ENCODE measurements around the gene IMMP2L.
"Not testable (repeated sequence)": the region's sequence is repeated elsewhere in the genome, so short reads cannot be mapped to it uniquely, and the experiment has no call there.

Gene IMMP2L

DNA sequence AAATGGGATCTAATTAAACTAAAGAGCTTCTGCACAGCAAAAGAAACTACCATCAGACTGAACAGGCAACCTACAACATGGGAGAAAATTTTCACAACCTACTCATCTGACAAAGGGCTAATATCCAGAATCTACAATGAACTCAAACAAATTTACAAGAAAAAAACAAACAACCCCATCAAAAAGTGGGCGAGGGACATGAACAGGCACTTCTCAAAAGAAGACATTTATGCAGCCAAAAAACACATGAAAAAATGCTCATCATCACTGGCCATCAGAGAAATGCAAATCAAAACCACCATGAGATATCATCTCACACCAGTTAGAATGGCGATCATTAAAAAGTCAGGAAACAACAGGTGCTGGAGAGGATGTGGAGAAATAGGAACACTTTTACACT is 111.6 kb downstream of the IMMP2L start:
- not testable (repeated sequence) for DNase-seq

DNA sequence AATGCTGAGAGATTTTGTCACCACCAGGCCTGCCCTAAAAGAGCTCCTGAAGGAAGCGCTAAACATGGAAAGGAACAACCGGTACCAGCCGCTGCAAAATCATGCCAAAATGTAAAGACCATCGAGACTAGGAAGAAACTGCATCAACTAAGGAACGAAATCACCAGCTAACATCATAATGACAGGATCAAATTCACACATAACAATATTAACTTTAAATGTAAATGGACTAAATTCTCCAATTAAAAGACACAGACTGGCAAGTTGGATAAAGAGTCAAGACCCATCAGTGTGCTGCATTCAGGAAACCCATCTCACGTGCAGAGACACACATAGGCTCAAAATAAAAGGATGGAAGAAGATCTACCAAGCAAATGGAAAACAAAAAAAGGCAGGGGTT is 114.8 kb downstream of the IMMP2L start:
- not testable (repeated sequence) for DNase-seq

DNA sequence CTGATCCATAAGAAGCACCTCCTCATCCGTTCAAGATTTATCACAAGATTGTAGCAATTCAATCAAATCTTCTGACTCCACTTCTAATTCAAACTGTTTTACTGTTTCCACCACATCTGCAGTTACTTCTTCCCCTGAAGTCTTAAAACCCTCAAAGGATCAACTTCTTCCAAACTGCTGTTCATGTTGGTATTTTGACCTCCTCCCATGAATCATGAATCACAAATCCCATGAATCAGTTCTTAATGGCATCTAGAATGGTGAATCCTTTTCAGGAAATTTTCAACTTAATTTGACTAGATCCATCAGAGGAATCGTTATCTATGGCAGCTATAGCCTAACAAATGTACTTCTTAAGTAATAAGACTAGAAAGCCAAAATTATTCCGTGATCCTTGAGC is 122.3 kb downstream of the IMMP2L start:
- no peak for DNase-seq

DNA sequence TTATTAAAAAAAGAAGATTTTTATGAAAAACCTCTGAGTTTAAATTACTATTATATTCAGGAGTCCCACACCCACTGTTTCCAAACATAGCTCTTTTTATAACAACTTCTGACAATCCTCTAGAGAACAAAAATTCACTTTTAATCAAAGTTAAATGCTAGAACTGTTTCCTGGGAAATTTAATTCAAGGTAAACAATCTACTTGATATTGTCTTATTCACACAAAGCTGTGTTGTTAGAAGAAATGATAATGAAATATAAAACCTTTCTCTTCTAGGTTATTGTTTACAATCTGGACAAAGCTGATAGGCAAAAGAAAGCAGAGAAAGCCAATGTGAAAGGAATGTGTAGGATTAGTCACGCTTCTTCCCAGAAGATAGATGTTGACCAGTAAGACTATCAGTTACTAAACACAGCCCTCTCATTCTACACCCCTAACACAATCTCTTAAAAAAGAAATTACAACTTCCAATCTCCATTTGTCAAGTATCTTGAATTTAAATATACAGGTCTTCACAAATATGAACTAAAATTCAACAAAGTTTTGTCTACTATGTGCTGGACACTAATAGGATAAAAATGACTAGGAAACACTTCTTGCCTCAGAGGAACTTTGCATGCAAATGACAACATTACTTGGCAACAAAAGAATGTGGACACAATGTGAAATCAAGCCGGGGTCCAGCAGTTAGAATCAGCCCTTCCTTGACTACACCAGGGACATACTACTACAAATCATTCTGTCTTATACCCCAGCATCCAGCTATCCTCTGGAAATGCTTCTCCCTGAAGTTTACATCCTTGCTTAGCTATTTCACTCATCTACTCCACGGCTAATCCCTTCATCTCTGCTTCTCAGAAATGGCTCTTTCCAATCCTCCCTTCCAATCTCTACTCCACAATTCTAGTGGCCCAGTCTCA is 123.7 kb downstream of the IMMP2L start:
- no peak for DNase-seq

DNA sequence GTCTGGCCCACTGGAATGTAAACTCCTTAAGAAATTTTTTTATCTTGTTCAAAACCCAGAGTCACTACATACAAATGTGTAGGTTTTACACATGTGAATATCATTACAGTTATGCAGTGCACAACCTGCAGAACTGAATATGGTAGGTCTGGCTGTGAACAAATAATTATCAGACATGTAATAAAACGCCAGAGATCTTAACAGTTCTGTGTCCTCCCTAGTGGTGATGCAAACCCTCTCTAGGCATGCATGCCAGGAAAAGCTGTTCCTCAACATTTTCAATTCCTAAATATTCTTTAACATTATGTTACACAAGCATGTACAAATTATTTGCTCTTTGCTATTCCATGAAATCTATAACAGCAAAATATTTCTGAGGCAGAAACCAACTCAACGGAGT is 124.6 kb downstream of the IMMP2L start:
- DNase-seq, result no peak

DNA sequence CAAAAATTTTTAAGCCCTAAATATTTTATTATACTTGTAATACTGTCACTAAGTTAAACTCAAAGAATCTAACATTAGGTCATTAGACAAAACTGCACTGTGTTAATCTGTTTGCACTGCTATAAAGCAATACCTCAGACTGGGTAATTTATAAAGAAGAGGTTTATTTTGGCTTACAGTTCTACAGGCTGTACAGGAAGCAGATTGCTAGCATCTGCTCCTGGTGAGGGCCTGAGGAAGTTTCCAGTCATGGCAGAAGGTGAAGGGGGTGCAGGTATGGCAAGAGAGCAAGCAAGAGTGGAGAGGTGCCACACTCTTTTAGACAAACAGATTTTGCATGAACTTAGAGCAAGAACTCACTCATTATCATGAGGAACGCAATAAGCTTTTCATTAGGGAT is 125.7 kb downstream of the IMMP2L start:
- no peak for DNase-seq

DNA sequence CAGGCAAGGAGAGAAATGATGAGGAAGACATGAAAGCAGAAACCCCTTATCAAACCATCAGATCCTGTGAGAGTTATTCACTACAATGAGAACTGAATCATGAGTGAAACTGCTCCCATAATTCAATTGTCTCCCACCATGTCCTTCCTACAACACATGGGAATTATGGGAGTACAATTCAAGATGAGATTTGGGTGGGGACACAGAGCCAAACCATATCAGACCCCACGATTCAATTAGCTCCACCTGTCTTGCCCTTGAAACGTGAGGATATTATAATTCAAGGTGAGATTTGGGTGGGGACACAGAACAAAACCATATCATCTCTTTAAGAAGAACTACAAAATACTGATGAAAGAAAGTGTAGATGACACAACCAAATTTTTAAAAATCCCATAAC is 128.9 kb downstream of the IMMP2L start:
- no peak for DNase-seq

DNA sequence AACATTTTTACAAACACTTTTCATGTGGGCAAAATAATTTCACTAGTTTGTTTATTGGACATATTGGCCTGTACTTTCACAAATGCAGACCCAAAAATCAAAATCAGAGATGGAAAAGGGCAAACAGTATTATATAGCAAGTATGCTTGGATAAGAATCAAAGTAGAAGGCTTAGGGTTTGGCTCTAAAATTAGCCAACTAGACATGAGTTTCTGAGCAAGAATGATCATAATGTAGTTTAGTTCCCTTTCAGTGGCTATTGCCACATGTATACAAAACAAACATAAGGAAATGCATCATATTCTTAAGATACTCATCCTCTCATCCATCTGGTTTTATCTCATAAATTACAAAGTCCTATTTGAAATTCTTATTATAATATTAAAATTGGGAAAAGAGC is 132.5 kb downstream of the IMMP2L start:
- DNase-seq, result no peak

DNA sequence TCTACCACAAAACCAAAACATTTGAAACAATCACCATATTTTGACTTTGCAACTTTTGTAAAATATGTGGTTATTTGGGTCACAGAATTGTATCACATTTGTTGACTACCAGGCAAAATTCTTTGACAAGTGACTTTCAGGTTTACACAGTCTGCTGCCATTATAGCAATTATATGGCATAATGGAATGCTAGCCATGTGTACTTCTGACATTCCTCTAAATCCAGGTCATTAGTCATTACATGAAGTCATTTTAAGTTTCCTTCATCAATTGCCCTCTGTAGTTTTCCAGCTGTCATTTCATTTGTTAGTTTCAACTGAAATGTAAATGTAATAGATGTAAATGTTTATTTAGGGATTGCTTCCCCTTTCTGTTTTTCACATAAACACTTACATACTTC is 137.5 kb downstream of the IMMP2L start:
- no peak for DNase-seq

DNA sequence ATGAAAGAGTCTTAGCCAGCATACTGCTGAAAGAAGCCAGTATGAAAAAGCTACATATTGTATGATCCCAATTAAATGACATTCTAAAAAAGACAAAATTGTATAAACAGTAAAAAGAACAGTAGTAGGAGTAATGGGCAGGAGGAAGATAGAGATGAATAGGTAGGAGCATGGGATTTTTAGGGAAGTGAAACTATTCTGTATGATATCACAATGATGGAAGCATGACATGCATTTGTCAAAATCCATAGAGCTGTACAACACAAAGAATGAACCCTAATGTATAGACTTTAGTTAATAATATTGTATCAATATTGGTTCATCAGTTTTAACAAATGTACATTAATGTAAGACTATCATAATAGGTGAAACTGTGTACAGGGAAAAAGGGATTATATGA is 147.9 kb downstream of the IMMP2L start:
- DNase-seq, result no peak

DNA sequence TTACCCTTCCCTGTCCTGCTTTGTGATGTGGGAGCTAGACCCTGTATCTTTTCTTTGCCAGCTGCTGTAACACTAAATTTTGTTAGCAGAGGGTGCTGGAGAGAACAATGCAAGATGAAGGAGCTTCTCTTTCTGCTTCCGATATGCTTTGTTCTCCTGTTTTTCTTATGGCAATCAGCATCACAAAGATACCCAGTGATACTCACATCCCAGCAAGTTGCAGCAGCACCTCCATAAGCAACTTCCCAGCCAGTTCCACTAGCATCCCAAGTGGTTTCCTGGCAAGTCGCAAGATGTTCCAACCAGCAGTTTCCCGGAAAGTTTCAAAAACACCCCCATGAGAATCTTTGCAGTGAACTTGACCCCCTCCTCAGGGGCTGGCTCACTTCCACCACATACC is 148.6 kb downstream of the IMMP2L start:
- no peak for DNase-seq

DNA sequence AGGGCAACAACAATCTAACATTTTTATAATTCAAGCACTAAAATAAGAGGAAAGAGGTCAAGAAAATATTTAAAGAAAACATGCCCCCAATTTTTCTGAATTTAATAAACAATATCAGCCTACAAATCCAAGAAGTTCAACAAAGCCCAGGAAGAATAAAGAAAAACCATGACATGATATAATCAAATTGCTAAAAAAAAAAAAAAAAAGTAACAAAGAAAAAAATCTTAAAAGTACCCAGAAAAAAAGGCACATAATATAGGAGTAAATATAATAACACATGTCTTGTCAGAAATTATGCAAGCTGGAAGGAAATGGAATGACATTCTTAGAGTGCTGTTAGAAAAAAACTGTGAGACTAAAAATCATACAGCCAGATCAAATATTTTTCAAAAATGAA is 151.4 kb downstream of the IMMP2L start:
- no peak for DNase-seq

DNA sequence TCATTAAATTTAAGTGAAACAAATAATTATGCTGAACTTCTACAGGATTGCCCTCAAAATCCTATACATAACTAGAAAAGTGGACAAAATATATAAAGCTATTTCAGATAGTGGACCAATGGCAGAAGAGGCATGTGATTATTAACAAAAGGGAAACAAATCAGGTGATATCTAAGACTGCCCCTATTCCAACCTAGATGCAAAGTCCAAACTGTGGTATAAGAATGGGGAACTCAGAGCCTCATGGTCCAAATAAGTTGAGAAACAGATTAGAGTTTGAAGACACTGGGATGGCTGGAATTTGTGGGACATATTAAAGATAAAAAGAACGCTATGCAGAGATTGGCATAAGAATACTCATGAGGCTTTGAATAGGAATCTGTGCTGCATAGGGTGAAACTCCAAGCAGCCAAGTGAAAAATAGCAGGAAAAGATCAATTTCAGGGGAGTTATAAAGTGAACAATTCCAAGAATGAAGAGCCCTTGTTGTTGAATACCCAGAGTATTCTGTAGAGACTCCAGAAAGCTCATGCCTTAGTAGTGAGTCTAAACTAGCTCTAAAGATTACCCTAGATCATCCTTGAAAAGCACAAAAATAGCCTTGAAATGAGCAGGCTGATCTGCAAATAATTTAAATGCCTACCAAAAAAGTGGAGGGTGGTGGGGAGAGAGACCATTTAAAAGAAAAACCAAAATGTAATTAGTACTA is 152.4 kb downstream of the IMMP2L start:
- no peak for DNase-seq

DNA sequence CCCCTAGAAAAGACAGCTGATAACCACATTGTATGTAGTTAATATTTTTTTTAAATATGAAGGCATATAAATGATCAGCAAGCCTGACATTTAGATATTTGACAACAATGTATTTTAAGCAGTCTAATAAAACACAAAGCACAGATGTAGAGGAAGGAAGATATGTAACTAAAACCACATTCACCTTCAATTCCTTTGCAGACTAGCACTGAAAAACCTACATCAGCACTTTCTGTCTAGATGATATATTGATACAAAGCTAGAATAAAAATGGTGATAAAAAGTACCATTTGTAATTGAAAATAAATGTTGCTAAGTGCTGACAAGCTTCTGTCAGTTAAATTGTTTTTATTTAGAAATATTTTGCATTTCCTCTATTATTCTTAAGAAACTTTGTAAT is 153.6 kb downstream of the IMMP2L start:
- no peak for DNase-seq

DNA sequence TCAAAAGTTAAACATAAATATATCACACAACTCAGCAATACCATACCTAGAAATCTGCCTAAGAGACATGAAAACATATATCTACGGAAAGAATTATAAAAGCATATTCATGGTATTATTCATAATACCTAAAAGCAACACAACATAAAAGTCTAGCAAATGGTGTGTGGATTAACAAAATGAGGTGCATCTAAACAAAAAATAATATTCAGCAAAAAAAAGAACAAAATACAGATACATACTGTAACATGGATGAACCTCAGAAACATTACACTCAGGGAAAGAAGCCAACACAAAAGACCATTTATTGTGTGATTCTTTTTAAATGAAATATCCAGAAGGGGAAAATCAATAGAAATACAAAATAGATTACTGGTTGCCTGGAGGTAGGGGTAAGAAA is 155.0 kb downstream of the IMMP2L start:
- no peak for DNase-seq

DNA sequence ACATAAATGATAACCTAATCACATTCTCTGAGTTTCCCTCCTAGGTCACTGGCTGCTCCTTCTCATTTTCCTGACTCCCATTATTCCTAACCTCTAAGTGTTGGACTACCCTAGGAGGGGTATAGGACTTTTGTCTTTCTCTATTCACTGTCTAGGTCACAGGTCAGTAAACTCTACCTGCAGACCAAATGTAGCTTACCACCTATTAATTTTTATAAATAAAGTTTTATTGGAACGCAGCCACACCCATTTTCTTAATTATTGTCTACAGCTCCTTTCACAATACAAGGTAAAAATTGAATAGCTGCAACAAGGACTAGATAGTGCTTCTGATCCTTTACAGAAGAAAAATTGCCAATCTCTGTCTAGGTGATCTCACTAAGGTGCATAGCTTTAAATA is 156.7 kb downstream of the IMMP2L start:
- DNase-seq, result no peak

DNA sequence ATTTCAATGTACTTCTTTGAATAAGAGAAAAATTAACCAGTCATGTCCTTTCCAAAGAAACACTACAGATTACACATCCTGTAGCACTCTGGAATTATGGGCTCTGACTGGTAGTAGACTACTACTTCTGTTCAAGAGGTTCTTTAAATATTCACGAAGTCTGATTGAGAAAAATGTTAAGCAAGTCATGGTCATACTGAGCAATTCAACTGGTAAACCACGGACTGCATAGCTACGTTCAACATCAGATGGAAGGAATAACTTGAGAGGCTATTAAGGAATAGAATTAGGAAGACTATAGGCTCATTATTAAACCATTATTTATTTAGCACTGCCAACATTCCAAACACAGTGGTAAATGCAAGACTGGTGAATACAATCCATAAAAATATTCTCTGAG is 160.8 kb downstream of the IMMP2L start:
- DNase-seq, result no peak

DNA sequence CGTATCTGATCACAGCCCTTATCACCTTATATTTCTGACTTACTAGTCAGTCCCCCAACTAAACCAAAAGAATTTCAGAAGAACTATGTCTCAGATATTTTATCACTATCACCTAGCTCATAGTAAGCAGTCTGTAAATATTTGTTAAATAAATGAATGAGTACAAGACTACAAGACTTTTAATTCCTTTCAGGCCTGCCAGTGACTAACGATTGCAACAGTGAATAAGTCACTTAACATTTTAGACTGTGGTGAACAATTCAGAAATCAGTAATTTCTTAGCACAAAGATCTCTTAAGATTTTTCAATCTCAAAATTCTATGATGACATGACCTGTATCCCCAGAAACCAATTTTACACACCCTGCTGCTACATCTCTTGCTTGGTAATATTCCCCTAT is 162.2 kb downstream of the IMMP2L start:
- DNase-seq, result no peak

DNA sequence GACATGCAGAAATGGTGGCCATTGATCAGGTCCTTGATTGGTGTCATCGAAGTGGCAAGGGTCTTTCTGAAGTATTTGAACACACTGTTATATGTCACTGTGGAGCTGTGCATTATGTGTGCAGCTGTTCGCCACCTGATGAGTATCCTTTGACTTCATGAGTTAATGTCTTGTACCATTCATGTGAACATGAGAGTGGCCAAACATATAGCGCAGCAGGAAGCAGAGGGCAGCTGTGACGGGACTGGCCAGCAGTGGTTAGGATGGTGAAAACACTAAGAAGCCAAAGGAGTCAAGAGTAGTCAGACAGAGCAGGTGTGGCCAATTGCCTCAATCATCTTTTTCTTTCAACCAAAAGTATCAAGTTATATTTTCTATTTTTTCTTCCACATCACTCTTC is 167.4 kb downstream of the IMMP2L start:
- no peak for DNase-seq

DNA sequence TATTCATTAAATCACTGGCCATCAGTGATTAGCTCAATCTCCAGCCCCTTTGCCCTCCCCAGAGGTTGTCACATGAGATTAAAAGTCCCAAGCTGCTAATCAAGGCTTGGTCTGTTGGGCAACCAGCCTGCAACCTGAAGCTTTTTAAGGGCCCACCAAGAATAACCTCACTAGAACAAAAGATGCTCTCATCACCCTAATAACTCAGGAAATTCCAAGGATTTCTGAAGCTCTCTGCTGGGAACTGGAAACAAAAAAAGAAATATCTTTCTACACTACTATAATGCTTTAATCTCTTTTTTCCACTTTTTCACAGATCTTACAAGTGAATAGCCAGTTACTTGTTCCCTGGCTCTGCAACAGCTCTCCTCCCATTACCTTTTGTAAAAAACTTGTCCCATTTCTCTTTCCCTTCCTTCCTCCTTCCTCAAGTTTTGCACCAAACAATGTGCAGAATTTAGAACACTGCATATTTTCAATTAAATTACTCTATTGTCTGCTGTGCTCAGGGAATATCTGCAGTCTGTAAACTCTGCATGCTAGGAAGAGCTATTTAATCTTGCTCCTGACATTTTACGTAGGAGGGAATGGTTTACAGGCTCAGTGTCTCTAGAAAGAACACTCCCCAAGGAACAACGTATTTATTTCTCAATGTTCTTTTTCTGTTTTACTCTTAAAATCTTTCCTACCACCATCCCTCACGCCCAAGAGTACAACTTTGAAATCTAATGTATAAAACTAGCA is 169.1 kb downstream of the IMMP2L start:
- no peak for DNase-seq

DNA sequence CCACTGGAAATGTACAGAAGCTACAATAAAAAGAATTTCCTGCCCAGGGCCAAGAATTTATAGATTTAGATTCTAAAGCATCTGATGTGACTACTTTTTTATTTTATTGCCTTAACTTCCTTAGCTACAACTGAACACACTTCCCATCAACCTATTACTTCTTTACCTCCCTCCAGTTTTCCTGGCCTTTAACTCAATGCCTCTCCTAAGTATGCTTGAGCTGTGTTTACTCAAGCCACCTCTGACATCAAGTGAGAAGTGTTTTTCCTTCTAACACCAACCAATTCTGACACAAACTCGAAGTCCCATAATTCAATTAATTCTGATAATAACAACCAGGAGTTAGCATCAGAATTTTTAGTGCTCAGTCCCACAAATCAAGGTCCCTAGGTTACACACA is 170.0 kb downstream of the IMMP2L start:
- DNase-seq, result no peak

DNA sequence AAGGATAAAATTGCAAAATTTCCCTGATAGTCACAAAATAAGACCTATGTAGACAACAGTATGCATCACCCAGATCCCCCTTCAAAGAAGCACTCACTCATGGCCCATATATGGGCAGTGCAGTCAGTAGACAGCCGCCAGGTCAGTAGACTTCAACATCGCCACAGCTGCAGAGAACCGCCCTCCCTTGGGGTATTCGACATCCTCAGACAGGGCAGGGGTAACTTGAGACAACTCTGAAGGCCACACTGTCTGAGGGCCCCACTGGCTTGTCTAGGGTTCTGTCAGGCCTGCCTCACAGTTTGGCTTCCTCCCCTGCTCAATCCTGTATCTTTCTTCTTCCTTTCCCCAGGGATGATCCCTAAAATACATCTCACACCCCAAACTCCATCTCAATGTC is 172.3 kb downstream of the IMMP2L start:
- no peak for DNase-seq

DNA sequence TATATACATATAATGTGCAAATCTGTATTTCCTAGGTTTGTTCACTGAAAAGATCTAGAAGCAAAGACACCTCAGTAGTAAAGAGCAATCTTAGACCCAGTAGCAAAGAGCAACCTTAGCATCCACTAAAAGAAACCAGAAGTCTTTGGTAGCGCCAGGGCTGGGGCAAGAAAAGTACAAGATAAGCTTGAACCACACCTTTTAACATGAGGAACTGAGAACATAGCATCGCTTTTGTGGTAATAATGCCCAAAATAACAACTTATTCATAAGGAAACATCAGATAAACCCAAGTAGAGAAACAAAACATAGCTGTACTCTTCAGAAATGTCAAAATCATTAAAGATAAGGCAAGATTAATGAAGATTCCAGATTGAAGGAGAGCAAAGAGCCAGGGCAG is 173.4 kb downstream of the IMMP2L start:
- DNase-seq, result no peak

DNA sequence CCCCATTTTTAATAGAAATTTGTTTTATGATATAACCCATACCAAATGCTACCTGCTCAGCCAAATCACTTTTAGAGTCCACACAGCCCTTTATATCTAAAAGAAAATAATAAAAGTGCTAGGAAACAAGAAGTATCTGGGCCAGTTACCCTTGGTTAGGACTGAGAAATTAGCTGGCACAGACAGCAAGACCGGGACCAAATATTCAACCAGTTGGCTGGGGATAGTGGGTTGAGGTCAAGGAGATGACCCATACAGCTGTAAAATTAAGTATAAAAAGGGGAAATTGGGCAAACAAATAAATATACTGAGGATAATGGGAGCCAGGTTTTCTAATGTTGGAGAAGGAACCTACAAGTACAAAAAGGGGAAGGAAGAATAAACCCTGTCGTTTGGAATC is 174.3 kb downstream of the IMMP2L start:
- no peak for DNase-seq
